Fibroblast of pulmonary artery (primary cell): ENCODE data around the gene TBCA.
A peak's percentile ranks its signal among the peaks of the same experiment; 100 is the strongest.

Experiments used
- DNase-seq: peaks from one replicate; pipeline ENCODE4 v3.0.0-alpha.2; 2010; ENCODE audit warnings: low read depth
- H3K4me3 ChIP-seq: replicated peaks from 2 replicates; pipeline ENCODE4 v1.5.1; 2011; ENCODE audit warnings: low read depth, mild to moderate bottlenecking, control low read depth, low read length, moderate library complexity
- CTCF ChIP-seq: IDR thresholded peaks from 2 replicates; pipeline ENCODE4 v1.5.1; 2011; ENCODE audit warnings: mild to moderate bottlenecking, control low read depth, low read length, inconsistent platforms; ENCODE audit errors: missing control alignments

Gene TBCA

GRCh38 chr5:77797136-77797535 is 21.0 kb upstream of the TBCA start:
- no peak overlapping the region for H3K4me3 ChIP-seq
- no peak for TF ChIP-seq CTCF
- DNase-seq: no peak

GRCh38 chr5:77795846-77796245 is 19.7 kb upstream of the TBCA start:
- no peak for TF ChIP-seq CTCF
- DNase-seq: no peak
- no peak overlapping the region for H3K4me3 ChIP-seq

- no peak overlapping the region for H3K4me3 ChIP-seq
- no peak for DNase-seq
- no peak for TF ChIP-seq CTCF
Observed at GRCh38 chr5:77795268-77795667, 19.1 kb upstream of the TBCA start.

- no peak for TF ChIP-seq CTCF
- H3K4me3 ChIP-seq: no peak overlapping the region
- no peak for DNase-seq
Observed at GRCh38 chr5:77791926-77792325, 15.8 kb upstream of the TBCA start.

- TF ChIP-seq CTCF: no peak
- peak; percentile 53 for DNase-seq
- H3K4me3 ChIP-seq: no peak overlapping the region
Observed at GRCh38 chr5:77791356-77791755, 15.2 kb upstream of the TBCA start.

GRCh38 chr5:77785229-77785628 is 9.1 kb upstream of the TBCA start:
- no peak for TF ChIP-seq CTCF
- no peak for DNase-seq
- no peak overlapping the region for H3K4me3 ChIP-seq

- DNase-seq: no peak
- H3K4me3 ChIP-seq: no peak overlapping the region
- TF ChIP-seq CTCF: no peak
Observed at GRCh38 chr5:77784735-77785134, 8.6 kb upstream of the TBCA start.
